Fibroblast of lung (primary cell): ENCODE data around the gene FHL1. TPM values are rescaled to one million over a fixed set of nuclear protein-coding genes. Genes with fewer than 3 reads are reported as not detected.

Experiments
- DNase-seq, 2 donors: peaks; one replicate each; pipeline versions ENCODE4 v3.0.0 to v3.0.0-alpha.2; 2010; ENCODE audit warnings: low read depth in 2 of 2
- H2AFZ ChIP-seq: 2 replicates; pipeline ENCODE4 v1.5.1; 2012; ENCODE audit warnings: low read length, control low read depth, inconsistent platforms
- H3K27ac ChIP-seq: 2 replicates; pipeline ENCODE4 v1.5.1; 2011; ENCODE audit warnings: low read length, control low read depth; ENCODE audit not compliant: insufficient read depth
- H3K27me3 ChIP-seq: 2 replicates; pipeline ENCODE4 v1.5.1; 2011; ENCODE audit warnings: mild to moderate bottlenecking, low read length; ENCODE audit not compliant: control insufficient read depth, insufficient read depth
- H3K36me3 ChIP-seq: 2 replicates; pipeline ENCODE4 v1.5.1; 2011; ENCODE audit warnings: low read length; ENCODE audit not compliant: control insufficient read depth, insufficient read depth
- H3K4me1 ChIP-seq: 2 replicates; pipeline ENCODE4 v1.5.1; 2011; ENCODE audit warnings: low read length; ENCODE audit not compliant: control insufficient read depth, insufficient read depth; ENCODE audit errors: extremely low read depth
- H3K4me2 ChIP-seq: 2 replicates; pipeline ENCODE4 v1.5.1; 2011; ENCODE audit warnings: low read length, control low read depth; ENCODE audit not compliant: insufficient read depth; ENCODE audit errors: extremely low read depth
- H3K4me3 ChIP-seq, 4 experiments: fragments of 200-600 bp in 1 of 4; sonication (generic) in 1 of 4; replicated peaks in 1 of 4; 2 replicates each; pipeline ENCODE4 v1.5.1; 2011 to 2016; ENCODE audit warnings: low read length in 4 of 4, low read depth in 3 of 4, mild to moderate bottlenecking in 3 of 4, control low read depth in 2 of 4, inconsistent platforms in 1 of 4, mixed read lengths in 1 of 4; ENCODE audit not compliant: insufficient read depth in 1 of 4; ENCODE audit errors: control extremely low read depth in 1 of 4
- H3K79me2 ChIP-seq: 2 replicates; pipeline ENCODE4 v1.5.1; 2012; ENCODE audit warnings: mild to moderate bottlenecking, low read length, inconsistent platforms; ENCODE audit not compliant: control insufficient read depth, insufficient read depth
- H3K9ac ChIP-seq: 2 replicates; pipeline ENCODE4 v1.5.1; 2011; ENCODE audit warnings: mild to moderate bottlenecking, low read length, control low read depth; ENCODE audit not compliant: insufficient read depth
- H3K9me3 ChIP-seq: 2 replicates; pipeline ENCODE4 v1.5.1; 2012; ENCODE audit warnings: low read depth, low read length; ENCODE audit not compliant: control insufficient read depth, insufficient read depth
- H4K20me1 ChIP-seq: 2 replicates; pipeline ENCODE4 v1.5.1; 2011; ENCODE audit warnings: low read length; ENCODE audit not compliant: control insufficient read depth, insufficient read depth; ENCODE audit errors: extremely low read depth
- EZH2 ChIP-seq: IDR thresholded peaks from 2 replicates; pipeline ENCODE4 v1.5.1; 2012; ENCODE audit warnings: low read length, control low read depth, mild to moderate bottlenecking; ENCODE audit errors: missing control alignments
- polyA plus RNA-seq, 2 donors: library from polyadenylated mRNA; depleted of rRNA in 1 of 2; stranded (reverse) in 1 of 2; unstranded in 1 of 2; fragments of >200 nt; gene quantifications; 2 replicates each; pipeline ENCODE4 v1.2.1, GENCODE V29; 2011 to 2012; ENCODE audit warnings: missing spikeins in 1 of 2
- total RNA-seq: library from RNA; depleted of rRNA; stranded (reverse); fragments of >200 nt; gene quantifications from 2 replicates; pipeline ENCODE4 v1.2.1, GENCODE V29; 2014
- TF ChIP-seq, protein P1 (sequence below), 2 donors: IDR thresholded peaks in 1 of 2; conservative IDR thresholded peaks in 1 of 2; 1 replicate in 1 of 2; 2 replicates in 1 of 2; pipeline ENCODE4 v1.5.1; 2011 to 2012; ENCODE audit warnings: low read length in 2 of 2, control low read depth in 1 of 2, inconsistent platforms in 1 of 2, low read depth in 1 of 2, mild to moderate bottlenecking in 1 of 2

FHL1 gene
- total and polyA plus RNA-seq, 2 donors (not counting 1 experiment from before 2014, with no cell fraction given), result 180 to 627 TPM

GRCh38 chrX:136210243-136210642 is 62.9 kb downstream of the FHL1 start:
- H3K4me3 ChIP-seq, result no peak overlapping the region
- peaks cover 10% of the 10 kb centered on the region for H3K36me3 ChIP-seq
- H3K27me3 ChIP-seq, result no peaks in the 10 kb centered on the region
- peaks cover 11% of the 10 kb centered on the region for H3K4me1 ChIP-seq
- H3K4me2 ChIP-seq, result no peak overlapping the region
- no peaks in the 10 kb centered on the region for H3K9me3 ChIP-seq
- no peak overlapping the region for H2AFZ ChIP-seq
- H3K79me2 ChIP-seq, result no peaks in the 10 kb centered on the region
- H4K20me1 ChIP-seq, result no peaks in the 10 kb centered on the region
- no peak overlapping the region for H3K27ac ChIP-seq
- no peak for TF ChIP-seq EZH2
- DNase-seq, result no peak
- no peak overlapping the region for H3K9ac ChIP-seq

GRCh38 chrX:136210806-136211205 is 63.5 kb downstream of the FHL1 start:
- H3K4me2 ChIP-seq, result no peak overlapping the region
- H3K4me1 ChIP-seq, result peaks cover 11% of the 10 kb centered on the region
- peaks cover 10% of the 10 kb centered on the region for H3K36me3 ChIP-seq
- TF ChIP-seq, protein P1, sequence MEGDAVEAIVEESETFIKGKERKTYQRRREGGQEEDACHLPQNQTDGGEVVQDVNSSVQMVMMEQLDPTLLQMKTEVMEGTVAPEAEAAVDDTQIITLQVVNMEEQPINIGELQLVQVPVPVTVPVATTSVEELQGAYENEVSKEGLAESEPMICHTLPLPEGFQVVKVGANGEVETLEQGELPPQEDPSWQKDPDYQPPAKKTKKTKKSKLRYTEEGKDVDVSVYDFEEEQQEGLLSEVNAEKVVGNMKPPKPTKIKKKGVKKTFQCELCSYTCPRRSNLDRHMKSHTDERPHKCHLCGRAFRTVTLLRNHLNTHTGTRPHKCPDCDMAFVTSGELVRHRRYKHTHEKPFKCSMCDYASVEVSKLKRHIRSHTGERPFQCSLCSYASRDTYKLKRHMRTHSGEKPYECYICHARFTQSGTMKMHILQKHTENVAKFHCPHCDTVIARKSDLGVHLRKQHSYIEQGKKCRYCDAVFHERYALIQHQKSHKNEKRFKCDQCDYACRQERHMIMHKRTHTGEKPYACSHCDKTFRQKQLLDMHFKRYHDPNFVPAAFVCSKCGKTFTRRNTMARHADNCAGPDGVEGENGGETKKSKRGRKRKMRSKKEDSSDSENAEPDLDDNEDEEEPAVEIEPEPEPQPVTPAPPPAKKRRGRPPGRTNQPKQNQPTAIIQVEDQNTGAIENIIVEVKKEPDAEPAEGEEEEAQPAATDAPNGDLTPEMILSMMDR (conservative IDR thresholded peaks at IDR 0.05 in 1 of 2, IDR thresholded peaks at IDR 0.05 in 1 of 2; ENCODE audit: low read depth in 1 of 2, low read length in 2 of 2), result no peak
- no peak for TF ChIP-seq EZH2
- H3K27ac ChIP-seq, result no peak overlapping the region
- H3K4me3 ChIP-seq, result no peak overlapping the region
- H2AFZ ChIP-seq, result no peak overlapping the region
- no peaks in the 10 kb centered on the region for H3K27me3 ChIP-seq
- H3K9ac ChIP-seq, result no peak overlapping the region
- no peak for DNase-seq
- no peaks in the 10 kb centered on the region for H3K79me2 ChIP-seq
- H4K20me1 ChIP-seq, result no peaks in the 10 kb centered on the region
- no peaks in the 10 kb centered on the region for H3K9me3 ChIP-seq

- Histone ChIP-seq H3K9ac (no peak overlapping the region), H2AFZ (no peak overlapping the region), H3K9me3 (no peaks in the 10 kb centered on the region), H3K4me3 (no peak overlapping the region), H3K27me3 (no peaks in the 10 kb centered on the region), H3K36me3 (peaks cover 9% of the 10 kb centered on the region), H3K4me2 (no peak overlapping the region), H3K79me2 (no peaks in the 10 kb centered on the region), H3K27ac (no peak overlapping the region), H3K4me1 (peaks cover 11% of the 10 kb centered on the region), H4K20me1 (no peaks in the 10 kb centered on the region)
- DNase-seq, result no peak
- TF ChIP-seq, protein P1 (conservative IDR thresholded peaks at IDR 0.05 in 1 of 2, IDR thresholded peaks at IDR 0.05 in 1 of 2; ENCODE audit: low read depth in 1 of 2, low read length in 2 of 2), result no peak
- no peak for TF ChIP-seq EZH2
Observed at GRCh38 chrX:136211766-136212556, 64.6 kb downstream of the FHL1 start.
